ENCODE data around the gene ALKBH3.

ALKBH3 gene

DNA sequence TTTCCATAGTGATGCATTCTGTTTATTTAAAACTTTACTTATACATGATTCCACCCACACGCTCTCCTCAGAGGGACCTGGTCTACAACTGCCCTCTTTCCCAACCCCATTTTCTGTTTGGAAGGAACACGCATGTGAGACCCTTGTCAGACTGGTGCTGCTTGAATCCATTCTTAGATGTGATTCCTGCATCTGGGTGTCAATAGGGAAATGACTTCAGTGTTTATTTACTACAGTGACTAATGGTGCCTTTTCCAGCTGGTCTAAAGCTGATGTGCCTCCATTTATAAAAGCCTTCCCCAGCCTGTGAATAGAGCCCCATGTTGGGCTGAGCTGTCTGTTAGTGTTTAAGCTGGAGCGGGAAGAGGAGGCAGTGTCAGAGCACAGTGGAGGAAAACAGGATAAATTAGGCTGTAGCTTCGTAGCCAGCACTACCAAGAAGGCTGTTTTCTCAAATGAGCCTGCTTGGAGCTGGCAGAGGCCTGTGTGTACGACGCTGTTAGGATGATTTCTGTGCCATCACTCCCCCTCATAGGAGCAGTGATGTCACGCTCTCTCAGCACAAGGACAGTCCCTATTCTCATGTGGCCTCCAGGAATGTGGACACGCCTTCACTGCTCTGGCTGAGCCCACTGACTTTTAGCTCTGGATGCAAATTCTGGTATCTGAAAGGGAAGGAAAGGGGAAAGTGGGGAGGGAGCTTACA lies 42.9 kb downstream of the ALKBH3 start:
- peak; percentile 75 for DNase-seq

DNA sequence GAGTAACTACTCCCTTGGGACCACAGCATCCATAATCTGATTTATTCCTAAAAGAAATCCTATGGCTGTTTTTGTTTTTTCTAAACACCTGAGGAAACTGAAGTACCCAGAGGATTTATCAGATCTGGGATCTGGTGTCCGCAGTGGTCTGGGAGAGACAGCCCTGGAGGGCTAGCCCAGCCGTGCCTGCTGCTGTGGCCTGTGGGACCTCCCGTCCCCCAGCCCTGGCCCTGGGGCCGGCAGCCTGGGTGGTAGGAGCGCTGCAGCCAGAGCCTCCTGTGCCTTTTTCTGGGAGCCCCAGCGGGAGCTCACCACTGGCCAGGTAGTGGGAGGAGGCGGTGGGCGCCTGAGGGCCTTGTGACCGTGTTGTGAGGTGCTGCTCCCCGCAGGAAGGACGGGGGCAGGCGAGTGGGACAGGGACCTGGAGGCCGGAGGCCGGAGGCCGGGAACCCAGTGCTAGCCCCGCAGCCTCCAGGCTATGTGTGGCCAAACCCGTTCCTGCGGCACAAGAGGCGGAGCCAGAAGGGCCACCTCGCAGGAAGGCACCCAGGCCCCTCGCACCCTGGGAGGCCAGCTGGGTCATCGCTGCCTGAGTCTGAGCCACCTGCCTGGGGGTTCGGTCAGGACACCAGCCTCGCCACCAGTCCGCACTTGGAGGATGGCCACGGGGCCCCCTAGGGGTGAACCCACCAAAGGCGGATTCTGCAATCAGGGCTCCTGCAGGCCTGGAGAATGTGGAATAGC lies 43.7 kb downstream of the ALKBH3 start:
- no peak for DNase-seq

DNA sequence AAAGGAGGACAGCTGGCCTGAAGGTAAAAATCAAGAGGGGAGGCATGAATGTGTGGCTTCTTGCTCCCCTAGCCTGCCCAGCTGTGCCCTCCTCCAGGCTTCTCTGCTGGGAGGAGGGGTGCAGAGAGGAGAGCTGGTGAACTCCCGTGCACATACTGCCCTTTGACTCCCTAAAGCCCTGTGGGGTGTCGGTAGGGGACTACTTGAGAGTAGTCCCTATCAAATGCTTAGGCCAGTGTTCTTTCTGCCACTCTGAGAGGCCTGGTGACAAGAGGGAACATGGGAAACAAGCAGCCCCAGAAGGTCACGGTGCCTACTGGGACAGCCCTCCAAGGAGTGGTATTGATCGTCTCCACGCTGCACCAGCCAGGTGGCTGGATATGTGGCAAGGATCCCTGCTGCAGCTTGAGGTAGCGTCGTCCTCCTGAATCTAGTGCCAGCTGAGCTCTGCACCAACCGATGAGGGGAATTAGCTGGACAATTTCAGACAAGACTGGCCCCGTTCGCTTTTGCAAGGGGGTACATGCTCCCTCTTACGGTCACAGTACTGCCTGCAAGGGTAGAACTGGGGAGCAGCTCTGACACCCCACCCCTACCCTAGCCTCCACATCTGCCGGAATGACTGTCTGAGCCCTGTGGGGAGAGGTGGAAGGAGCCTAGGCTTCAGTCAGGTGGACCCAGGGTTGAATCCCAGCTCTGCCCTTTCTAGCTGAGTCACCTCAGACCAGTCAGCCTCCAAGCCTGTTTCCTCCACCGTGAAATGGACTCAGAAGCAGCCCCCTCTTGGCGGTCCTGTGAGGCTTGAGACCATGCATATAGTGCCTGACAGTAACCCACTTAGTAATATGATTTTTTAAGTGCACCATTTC lies 44.7 kb downstream of the ALKBH3 start:
- DNase-seq = no peak

DNA sequence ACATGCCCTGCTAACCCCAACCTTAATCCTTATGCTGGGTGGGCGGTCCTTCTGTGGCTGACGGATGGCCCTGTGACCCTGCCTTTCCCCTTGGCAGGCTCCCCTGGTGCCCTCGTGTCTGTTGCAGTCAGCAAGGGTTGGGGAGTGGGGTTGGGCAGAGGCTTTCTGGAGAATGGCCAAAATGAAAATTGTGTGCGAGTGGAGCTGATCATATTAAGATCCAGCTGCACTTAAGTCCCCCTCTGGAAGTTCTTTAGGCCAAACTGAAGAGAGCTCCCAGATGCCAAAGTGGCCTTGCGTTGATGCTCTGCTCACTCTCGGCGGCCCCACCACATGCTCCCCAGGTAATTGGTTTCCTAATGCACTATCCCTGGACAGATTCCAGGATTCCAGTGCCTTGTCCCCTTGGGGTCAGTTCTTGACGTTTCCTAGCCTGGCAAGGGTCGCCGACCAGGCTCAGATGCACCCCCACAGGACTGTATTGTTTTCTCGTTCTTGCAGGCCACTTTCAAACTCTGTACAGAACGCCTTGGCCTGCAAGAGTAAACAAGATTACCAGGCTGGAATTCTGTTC lies 45.4 kb downstream of the ALKBH3 start:
- DNase-seq = no peak

DNA sequence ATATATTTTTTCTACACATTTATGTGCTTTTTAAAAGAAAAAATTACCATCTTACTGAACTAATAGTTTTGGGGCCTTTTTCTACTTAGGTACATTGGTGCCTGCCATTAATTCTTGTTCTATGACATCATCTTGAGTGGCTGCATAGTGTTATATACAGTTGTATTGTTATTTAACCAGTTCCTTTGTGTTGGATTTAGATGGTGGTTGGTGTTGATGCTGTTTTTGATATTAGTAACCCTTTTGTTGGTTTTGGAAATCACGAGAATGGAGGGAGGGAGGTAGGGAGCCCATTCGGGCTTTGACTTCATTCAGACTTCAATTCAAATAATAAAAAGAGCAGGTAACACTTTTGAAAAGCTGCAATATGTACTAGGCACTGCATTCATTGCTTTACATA lies 46.4 kb downstream of the ALKBH3 start:
- DNase-seq = no peak

DNA sequence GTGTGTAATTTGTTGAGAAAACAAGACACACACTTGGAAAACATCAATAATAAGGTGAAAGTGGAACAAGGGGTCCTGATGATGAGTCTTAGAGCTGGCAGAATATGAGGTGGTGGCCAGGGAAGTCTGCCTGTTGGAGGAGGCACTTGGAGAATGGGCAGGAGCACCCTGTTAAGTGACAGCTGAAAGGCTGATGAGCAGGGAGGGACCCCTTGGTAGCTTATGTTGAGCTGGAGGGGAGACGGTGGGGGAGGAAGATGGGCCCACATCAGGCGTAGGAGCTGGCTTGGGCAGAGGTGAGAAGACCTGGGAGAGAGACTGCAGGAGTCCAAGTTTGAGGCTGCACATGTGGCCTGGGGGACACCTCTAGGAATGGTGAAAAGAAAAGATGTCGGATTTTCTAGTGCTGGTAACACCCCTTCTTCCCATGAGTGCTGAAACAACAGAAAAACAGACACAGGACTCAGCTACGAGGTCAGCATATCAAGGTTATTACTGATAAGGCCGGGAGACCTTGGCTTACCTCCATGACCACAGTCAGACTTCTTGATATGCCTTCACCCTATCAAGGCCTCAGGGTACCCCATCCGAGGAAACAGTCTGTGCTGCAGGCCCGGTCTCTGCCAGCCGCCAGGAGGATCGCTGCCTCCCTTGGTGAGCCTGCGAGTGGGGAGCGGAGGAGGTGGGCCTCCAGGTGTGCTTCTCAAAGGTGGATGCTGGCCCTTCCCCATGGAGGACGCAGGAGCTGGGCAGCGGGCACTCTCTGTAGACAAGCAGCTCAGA lies 47.5 kb downstream of the ALKBH3 start:
- DNase-seq = no peak

DNA sequence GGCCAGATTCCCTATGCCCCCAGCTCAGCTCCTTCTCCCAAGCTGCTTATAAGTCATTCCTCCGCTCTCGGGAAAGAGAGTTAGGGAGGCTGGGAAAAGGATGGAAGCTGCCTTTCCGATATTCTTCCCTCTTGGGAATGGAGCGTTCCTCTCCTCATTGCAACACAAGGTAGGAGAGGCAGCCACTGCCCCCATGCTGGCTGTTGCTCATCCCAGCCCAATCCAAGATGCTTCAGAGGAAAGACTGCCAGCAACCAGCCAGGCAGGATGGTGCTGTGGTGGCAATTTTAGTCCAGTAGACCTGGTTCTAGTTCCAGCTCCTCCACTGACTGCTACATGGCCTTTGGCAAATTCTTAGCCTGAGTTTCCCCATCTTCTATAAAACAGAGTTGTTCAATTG lies 48.1 kb downstream of the ALKBH3 start:
- DNase-seq = no peak

DNA sequence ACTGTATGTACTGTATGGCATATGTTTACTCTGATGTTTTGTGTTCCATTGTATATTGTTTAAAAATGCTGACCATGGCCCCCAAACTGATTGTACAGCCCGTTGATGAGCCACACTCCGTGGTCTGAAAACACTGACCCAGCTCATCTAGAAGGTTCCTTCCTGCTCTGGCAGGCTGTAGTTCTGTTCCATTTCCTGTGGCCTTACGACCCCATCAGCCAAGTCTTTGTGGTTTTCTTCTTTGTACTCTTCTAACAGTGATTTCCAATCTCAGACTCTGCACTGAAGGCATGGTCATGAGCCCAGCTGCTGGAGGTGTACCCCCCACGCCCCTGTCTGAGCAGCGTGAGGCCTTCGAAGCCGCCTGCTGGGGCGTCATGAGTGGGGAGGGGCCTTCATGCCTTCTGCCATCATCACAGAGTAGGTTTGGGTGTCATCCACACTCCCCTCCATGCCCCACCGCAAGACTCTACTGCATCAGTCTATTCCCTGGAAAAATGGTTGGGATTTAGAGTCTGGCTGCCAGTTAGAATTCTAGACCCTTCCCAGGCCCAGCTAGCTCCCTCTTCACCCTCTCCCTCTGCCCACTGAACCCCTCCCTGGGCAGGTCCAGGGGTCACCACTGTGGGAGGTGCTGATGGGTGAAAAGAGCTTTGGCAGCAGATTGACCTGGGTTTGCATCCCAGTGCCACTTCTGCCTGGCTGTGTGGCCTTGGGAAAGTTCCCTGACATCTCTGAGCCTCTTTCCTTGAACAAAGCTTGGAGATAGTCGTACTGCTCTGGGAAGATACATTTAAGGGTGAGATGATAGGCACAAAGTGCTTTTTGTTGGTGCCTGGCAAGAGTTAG lies 50.5 kb downstream of the ALKBH3 start:
- DNase-seq = no peak

DNA sequence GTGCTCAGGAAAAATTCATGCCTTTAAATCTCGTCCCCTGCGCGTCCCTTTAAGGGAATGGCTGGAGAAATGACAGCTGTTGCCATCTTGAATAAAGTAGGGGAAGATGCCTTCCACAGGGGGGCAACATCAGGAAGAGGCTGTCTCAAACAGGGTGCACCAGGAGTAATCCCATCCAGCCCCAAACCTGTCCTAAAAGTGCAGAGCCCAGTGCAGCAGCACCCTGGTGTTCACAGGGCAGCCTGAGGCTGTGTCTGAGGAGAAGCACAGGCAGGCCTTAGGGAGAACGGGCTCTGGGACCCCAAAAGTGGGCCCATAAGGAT lies 51.0 kb downstream of the ALKBH3 start:
- no peak for DNase-seq

DNA sequence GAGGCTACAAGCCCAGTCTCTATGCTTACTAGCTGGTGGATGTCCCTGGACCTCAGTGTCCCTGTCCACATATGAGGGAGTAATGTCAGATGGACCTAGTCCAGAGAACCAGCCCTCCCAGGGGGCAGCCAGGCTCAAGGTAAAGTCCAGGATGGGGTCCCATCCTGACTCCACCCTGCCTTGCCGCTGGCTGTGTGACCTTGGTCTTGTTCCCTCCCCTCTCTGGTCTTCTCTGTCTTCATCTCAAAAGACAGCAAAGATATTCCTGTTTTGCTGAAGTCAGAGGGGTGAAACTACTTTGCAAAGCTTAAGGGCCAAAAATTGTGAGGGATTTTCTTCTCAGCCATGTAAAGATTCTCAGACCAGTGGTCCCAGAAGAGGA lies 52.6 kb downstream of the ALKBH3 start:
- no peak for DNase-seq

DNA sequence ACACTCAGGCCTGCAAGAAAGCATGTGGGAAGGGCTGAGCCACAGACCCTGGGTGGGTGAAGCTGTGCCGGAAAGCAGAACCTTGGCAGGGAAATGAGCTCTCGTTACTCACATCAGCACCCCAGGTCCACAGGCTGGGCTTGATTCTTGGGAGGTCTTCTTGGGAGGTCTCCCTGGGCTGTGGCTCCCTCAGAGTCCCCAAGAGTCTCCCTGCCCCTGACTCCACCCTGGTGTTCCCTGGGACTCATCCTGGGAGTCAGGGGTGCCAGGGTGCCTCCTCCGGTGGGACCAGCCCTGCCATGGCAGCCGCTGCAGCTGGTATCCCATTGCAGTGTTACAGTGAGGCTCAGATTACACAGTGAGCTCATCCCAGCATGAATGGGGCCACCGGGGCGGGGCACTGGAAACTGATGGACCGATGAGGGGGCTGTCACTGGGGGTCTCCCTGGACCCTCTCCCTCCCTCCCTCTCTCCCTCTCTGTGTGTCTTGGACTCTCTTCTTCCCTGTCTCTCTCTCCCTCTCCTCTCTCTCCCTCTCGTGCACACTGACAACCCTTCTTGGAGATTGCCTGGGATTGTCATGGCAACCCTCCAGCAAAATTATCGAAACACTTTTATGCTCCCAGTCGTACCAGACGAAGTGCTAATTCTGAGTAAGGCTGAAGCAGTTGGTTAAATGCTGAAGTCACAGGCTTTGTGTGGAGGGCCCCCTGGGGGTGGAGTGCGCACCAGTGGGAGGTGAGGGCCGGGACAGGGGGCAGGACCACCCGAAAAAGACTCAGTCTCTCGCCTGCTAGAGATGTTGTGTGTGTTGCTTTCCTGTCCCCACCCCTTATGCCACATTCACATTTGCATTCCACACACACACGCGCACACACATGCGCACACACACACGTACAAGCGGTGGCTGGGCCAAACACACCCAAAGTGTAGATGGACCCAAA lies 53.2 kb downstream of the ALKBH3 start:
- peak; percentile 77 for DNase-seq

DNA sequence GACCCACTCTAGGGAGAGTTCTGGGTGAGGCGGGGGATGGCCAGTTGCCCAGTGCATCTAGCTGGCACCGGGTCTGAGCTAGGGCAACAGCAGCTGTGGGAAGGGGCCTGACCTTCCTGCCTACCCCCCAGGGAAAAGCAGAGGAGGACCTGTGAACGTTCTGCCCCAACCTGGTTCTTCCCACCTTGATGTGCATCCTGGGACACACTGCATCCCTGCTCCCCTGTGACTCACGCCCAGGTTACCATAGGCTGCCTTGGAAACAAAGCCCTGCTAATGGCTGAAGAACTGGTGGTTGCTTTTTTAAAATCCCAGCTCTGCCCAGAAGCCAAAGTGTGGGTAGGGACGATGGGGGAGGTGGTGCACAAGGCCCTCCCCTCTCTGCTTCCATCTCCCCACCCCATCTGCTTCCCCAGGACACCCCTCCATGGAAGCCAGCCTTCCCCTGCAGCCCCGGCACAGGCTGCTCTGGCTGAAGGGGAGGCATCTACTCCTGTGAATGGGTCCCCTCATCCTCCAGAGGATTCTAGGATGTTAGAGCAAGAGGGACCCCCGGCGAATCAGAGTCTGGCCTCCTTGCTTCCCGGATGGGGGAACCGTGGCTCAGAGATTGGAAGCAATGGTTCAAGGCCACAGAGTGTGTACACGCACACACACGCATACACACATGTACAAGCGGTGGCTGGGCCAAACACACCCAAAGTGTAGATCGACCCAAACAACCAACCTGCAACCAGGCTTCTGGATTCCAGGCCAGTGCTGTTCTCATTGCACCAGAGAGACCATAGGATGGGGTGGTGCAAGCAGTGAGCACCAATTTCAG lies 54.2 kb downstream of the ALKBH3 start:
- no peak for DNase-seq

DNA sequence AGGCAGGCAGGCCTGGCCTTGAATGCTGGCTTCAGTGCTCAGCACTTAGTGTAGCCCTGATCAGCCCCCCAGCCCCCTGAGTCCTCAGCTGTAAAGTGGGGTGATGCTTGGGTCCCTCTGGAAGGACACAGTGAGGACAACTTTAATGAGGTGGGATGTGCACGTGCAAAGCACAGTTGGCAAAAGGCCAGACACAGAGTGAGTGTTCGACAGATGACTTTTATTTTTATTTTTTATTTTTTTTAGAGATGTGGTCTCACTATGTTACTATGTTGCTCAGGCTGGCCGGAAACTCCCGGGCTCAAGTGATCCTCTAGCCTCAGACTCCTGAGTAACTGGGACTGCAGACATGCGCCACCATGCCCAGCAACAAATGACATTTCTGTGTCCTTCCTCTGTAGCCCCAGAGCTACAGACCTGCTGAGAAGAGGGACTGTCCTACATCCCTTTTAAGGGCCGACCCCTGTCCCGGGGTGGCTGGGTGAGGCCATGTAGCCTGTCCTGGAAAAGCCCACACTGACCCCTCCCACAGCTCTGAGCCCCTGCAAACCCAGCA lies 54.9 kb downstream of the ALKBH3 start:
- DNase-seq = no peak

DNA sequence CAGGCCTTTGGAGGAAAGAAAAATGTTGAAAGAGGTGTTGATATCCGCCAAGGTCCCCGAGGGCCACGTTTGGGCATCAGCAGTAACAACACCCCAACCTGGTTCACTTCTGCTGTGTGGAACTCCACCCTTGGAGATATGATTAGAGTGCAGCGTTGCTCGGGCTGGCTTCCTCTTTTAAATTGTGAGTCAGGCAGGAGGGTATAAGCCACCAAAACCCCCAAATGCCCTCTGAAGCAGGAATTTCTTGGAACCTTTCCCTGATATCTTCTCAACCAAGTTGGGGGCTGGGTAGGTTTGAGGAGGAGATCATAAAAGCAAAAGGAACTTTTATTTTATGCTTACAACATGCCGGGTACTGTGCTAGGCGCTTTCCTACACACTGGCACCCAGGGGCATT lies 55.4 kb downstream of the ALKBH3 start:
- DNase-seq = no peak

DNA sequence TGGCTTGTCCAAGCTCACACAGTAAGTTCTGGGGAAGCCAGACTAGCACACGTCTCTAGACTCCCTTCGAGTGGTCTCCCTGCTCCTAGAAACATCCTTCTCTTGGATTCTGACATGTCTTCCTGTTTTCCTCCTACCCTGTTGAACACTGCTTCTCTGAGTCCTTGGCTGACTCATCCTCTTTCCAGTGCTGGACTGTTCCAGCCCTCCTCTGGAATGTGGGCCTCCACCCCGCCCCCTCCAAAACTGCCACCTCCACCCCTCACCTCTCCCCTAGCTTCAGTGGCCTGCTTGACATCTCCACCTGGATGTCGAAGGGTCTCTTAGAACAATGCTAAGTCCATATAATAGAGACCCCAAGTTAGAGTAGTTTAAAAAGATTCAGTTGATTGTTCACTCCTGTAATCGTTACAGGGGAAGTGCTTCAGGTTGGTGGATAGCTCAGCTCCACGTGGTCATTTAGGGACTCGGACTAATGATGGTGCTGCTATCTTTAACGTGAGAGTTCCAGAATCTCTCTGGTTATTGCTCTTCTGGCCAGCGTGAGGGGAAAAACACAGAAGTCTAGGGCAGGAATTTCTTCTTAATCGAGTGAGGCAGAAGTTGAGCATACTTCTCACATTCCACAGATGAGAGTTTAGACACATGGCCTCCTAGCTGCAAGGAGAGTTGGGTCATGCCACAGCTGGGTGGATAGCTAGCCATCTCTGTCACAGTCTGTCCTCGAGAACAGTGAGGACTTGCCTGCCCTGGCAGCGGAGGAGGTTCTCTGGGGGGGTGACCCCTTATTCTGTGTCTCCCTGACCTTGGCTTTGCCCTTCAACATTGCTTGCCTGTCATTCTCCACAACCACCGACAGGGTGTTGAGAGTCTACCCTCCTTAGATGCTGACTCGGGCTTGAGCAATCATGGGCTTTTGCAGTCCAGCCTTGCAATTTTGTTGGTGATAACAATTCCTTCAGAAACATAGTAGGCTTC lies 57.1 kb downstream of the ALKBH3 start:
- no peak for DNase-seq

DNA sequence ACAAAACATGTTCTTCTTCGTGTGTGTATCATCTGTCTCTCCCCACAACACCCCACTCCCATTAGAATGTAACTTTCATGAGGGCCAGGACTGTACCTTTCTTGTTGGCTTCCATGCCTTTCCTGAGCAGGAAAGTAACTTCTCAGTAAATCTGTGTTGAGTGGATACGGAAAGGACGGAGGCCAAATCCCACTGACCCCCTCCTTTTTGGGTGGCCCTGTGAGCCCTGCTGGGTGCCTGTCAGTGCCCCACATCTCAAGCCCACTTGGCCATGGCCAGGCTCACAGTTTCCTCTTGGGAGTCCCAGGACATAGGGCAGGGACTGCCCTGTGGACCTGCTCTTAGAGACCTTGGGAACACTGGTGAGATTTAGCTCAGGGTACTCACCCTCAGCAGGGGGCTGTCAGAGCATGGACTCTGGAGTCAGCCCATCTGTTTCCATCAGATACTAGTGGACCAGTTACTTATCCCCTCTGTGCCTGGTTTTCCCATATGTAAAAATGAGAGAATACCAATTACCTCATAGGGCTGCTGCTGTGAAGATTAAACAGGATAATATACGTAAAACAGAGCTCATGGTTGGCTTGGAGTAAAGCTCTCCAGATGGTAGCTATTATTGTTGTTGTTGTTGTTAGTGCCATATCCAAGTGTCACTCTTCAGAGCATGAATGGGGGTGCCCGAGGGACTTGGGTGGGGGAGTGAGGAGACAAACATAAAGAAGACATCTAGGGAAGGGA lies 60.8 kb downstream of the ALKBH3 start:
- no peak for DNase-seq

DNA sequence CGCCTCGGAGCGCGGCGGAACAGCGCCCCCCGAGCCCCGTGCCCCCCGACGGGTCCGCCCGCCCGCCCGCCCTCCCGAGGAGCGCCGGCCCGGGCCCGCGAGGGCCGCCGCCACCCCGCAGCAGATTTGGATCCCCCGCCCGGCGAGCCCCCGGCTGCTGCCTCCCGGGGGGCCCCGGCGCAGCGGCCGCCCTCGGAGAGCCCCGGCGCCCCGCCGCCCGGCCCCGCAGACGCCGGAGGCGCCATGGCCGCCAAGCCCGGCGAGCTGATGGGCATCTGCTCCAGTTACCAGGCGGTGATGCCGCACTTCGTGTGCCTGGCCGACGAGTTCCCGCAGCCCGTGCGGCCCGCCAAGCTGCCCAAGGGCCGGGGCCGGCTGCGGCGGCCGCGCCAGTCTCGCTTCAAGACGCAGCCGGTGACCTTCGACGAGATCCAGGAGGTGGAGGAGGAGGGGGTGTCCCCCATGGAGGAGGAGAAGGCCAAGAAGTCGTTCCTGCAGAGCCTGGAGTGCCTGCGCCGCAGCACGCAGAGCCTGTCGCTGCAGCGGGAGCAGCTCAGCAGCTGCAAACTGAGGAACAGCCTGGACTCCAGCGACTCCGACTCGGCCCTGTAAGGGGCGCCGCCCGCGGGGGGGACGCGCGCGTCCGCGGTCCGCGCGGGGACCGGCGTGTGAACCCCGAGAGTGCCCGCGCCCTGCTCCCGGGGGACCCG lies 62.2 kb downstream of the ALKBH3 start:
- DNase-seq = no peak
